ENCODE data around the gene MDFIC.

Gene MDFIC

GRCh38 chr7:115058726-115059125, 136.8 kb downstream of the MDFIC start:
- DNase-seq (ENCODE audit: low read depth): no peak
- H3K4me3 ChIP-seq (ENCODE audit: control insufficient read depth, low read depth, low read length): no peak overlapping the region
- TF ChIP-seq CTCF (IDR thresholded peaks at IDR 0.05; ENCODE audit: control insufficient read depth, insufficient read depth, low read depth, low read length, missing control alignments): no peak

DNA sequence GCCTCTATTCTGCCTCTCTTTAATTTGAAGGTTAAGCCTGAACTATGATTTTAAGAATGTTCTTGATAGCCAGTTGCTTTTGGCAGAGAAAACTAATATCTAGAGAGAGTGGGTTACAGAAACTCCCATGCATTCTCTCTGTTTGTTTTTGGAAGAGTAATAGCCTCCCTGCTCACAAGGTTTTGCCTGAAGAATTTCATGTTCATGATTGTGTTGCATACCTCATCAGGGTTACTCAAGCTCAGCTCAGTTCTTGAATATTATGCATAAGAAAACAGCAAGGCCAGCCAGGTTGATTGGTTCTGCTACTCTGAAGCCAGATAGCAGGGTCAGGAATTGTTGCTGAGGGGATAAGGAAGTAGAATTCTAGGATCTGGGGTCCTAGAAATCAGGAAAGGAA, 137.4 kb downstream of the MDFIC start:
- H3K4me3 ChIP-seq (ENCODE audit: control insufficient read depth, low read depth, low read length): no peak overlapping the region
- TF ChIP-seq CTCF (IDR thresholded peaks at IDR 0.05; ENCODE audit: control insufficient read depth, insufficient read depth, low read depth, low read length, missing control alignments): no peak
- no peak for DNase-seq (ENCODE audit: low read depth)

- no peak for DNase-seq (ENCODE audit: low read depth)
- no peak overlapping the region for H3K4me3 ChIP-seq (ENCODE audit: control insufficient read depth, low read depth, low read length)
- no peak for TF ChIP-seq CTCF (IDR thresholded peaks at IDR 0.05; ENCODE audit: control insufficient read depth, insufficient read depth, low read depth, low read length, missing control alignments)
Observed at GRCh38 chr7:115060095-115060870, 138.4 kb downstream of the MDFIC start.

DNA sequence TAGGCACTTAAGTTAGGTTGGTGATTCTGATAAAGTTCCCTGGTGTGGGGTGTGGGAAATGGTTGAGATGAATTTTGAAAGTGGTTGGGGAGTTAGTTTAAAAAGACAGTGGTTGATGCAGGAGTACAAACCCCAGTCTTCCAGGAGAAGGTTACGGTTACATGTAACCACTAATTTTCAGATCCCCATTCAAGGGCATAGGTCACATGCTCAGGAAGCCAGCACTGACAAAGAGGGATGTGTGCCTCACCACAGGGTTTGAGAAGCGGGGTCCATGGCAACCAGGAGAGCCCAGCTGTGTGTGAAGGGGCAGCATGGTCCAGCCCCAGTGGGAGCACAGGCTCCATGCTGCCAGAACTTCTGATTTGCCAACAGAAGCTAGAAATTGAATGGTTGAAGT, 144.2 kb downstream of the MDFIC start:
- DNase-seq (ENCODE audit: low read depth): no peak
- no peak for TF ChIP-seq CTCF (IDR thresholded peaks at IDR 0.05; ENCODE audit: control insufficient read depth, insufficient read depth, low read depth, low read length, missing control alignments)
- no peak overlapping the region for H3K4me3 ChIP-seq (ENCODE audit: control insufficient read depth, low read depth, low read length)

- no peak for TF ChIP-seq CTCF (IDR thresholded peaks at IDR 0.05; ENCODE audit: control insufficient read depth, insufficient read depth, low read depth, low read length, missing control alignments)
- DNase-seq (ENCODE audit: low read depth): no peak
- no peak overlapping the region for H3K4me3 ChIP-seq (ENCODE audit: control insufficient read depth, low read depth, low read length)
Observed at GRCh38 chr7:115066634-115067033, 144.7 kb downstream of the MDFIC start.

GRCh38 chr7:115068220-115068619, 146.3 kb downstream of the MDFIC start:
- DNase-seq (ENCODE audit: low read depth): no peak
- TF ChIP-seq CTCF (IDR thresholded peaks at IDR 0.05; ENCODE audit: control insufficient read depth, insufficient read depth, low read depth, low read length, missing control alignments): no peak
- no peak overlapping the region for H3K4me3 ChIP-seq (ENCODE audit: control insufficient read depth, low read depth, low read length)
